B cell (primary cell): ENCODE measurements around the gene SLC2A1. TPM values are rescaled to one million over a fixed set of nuclear protein-coding genes. Genes with fewer than 3 reads are reported as not detected.
A peak's percentile ranks its signal among the peaks of the same experiment; 100 is the strongest.

ENCODE experiments used
- ATAC-seq: fragments of 200-7000 bp; cut with Tn5 transposase; one replicate; pipeline ENCODE4 v1.10.0; 2021; ENCODE audit warnings: low read depth, mild to moderate bottlenecking, moderate number of reproducible peaks, moderate library complexity
- CTCF ChIA-PET: fragments of 350-600 bp; sonication (Branson Sonifier 250); formaldehyde crosslinking; loops from one replicate; lab custom pipeline; 2021; ENCODE audit warnings: antibody characterized with exemption, inconsistent platforms; lab: Charles Lee
- POLR2A ChIA-PET: fragments of 350-600 bp; sonication (Branson Sonifier 250); formaldehyde crosslinking; loops from one replicate; lab custom pipeline; 2021; ENCODE audit warnings: antibody characterized with exemption; lab: Charles Lee
- DNase-seq: peaks from one replicate; pipeline ENCODE4 v3.0.0; 2013
- H2AFZ ChIP-seq: 2 replicates; pipeline ENCODE4 v1.6.1; 2012; ENCODE audit warnings: mild to moderate bottlenecking, low read depth, low read length; ENCODE audit not compliant: insufficient read depth, poor library complexity, severe bottlenecking
- H3K27ac ChIP-seq, 2 donors: 1 replicate in 1 of 2; 2 replicates in 1 of 2; pipeline ENCODE4 v1.5.1; 2012 to 2013; ENCODE audit warnings: low read length in 2 of 2, mild to moderate bottlenecking in 2 of 2, moderate library complexity in 1 of 2
- H3K27me3 ChIP-seq, 4 experiments: fragments of 200-600 bp in 1 of 4; sonication (generic) in 1 of 4; replicated peaks in 1 of 4; 1 replicate in 2 of 4; 2 replicates in 2 of 4; pipeline versions ENCODE4 v1.6.1 to v1.7.0; 2013 to 2016; ENCODE audit warnings: low read length in 3 of 4, mild to moderate bottlenecking in 2 of 4, mixed read lengths in 1 of 4, moderate library complexity in 1 of 4; ENCODE audit not compliant: insufficient read depth in 4 of 4, control insufficient read depth in 3 of 4; ENCODE audit errors: control extremely low read depth in 1 of 4
- H3K36me3 ChIP-seq, 2 experiments: replicated peaks in 1 of 2; 1 replicate in 1 of 2; 2 replicates in 1 of 2; pipeline versions ENCODE4 v1.6.1 to v1.7.1; 2013; ENCODE audit warnings: low read length in 1 of 2; ENCODE audit not compliant: insufficient read depth in 2 of 2, control insufficient read depth in 1 of 2; ENCODE audit errors: control extremely low read depth in 1 of 2, extremely low read depth in 1 of 2
- H3K4me1 ChIP-seq, 2 donors: fragments of 200-600 bp in 1 of 2; sonication (generic) in 1 of 2; 1 replicate in 1 of 2; 2 replicates in 1 of 2; pipeline versions ENCODE4 v1.5.1 to v1.6.1; 2013 to 2017; ENCODE audit warnings: low read length in 2 of 2; ENCODE audit not compliant: control insufficient read depth in 2 of 2, insufficient read depth in 2 of 2
- H3K4me2 ChIP-seq: replicated peaks from 2 replicates; pipeline ENCODE3; 2012; ENCODE audit warnings: mild to moderate bottlenecking, low read depth, low read length; ENCODE audit not compliant: poor library complexity, severe bottlenecking
- H3K4me3 ChIP-seq, 5 experiments: fragments of 200-600 bp in 1 of 5; sonication (generic) in 1 of 5; 1 replicate in 3 of 5; 2 replicates in 2 of 5; pipeline versions ENCODE4 v1.5.1 to v1.7.0; 2011 to 2016; ENCODE audit warnings: low read length in 4 of 5, mild to moderate bottlenecking in 4 of 5, low read depth in 2 of 5, control low read depth in 1 of 5, moderate library complexity in 1 of 5; ENCODE audit not compliant: insufficient read depth in 1 of 5; ENCODE audit errors: control extremely low read depth in 1 of 5, extremely low read depth in 1 of 5
- H3K79me2 ChIP-seq: fragments of 200-600 bp; sonication (generic); one replicate; pipeline ENCODE4 v1.6.0; 2016; ENCODE audit warnings: low read length; ENCODE audit not compliant: control insufficient read depth, insufficient read depth
- H3K9ac ChIP-seq: fragments of 200-600 bp; sonication (generic); 2 replicates; pipeline ENCODE4 v1.6.1; 2017; ENCODE audit warnings: mild to moderate bottlenecking, low read length, moderate library complexity
- H3K9me3 ChIP-seq, 3 donors: one replicate each; pipeline versions ENCODE4 v1.6.1 to v1.7.1; 2013; ENCODE audit warnings: low read length in 2 of 3; ENCODE audit not compliant: control insufficient read depth in 2 of 3, insufficient read depth in 1 of 3; ENCODE audit errors: control extremely low read depth in 1 of 3
- H4K20me1 ChIP-seq: 2 replicates; pipeline ENCODE4 v1.6.0; 2012; ENCODE audit warnings: mild to moderate bottlenecking, low read length; ENCODE audit not compliant: insufficient read depth, control insufficient read depth, poor library complexity, severe bottlenecking
- H3K27ac Mint-ChIP-seq: one replicate; pipeline ENCODE4 v1.8.0; 2021; ENCODE audit warnings: mixed read lengths
- H3K27me3 Mint-ChIP-seq: one replicate; pipeline ENCODE4 v1.8.0; 2021; ENCODE audit warnings: mixed read lengths
- H3K4me1 Mint-ChIP-seq: one replicate; pipeline ENCODE4 v1.8.0; 2021; ENCODE audit warnings: mixed read lengths
- H3K4me3 Mint-ChIP-seq: one replicate; pipeline ENCODE4 v1.8.0; 2021; ENCODE audit warnings: mixed read lengths
- H3K9me3 Mint-ChIP-seq: one replicate; pipeline ENCODE4 v1.8.0; 2022; ENCODE audit warnings: mixed read lengths; ENCODE audit not compliant: insufficient read depth
- EZH2 ChIP-seq: IDR thresholded peaks from 2 replicates; pipeline ENCODE4 v1.6.1; 2012; ENCODE audit warnings: borderline replicate concordance, low read depth, mild to moderate bottlenecking, moderate library complexity, low read length; ENCODE audit not compliant: insufficient read depth, poor library complexity, severe bottlenecking
- WGBS: methylation state at CpG from one replicate; pipeline ENCODE4 v1.1.5; 2013; ENCODE audit warnings: missing lambda C conversion rate; ENCODE audit not compliant: insufficient coverage; 5-methylcytosine and 5-hydroxymethylcytosine counted together
- intact Hi-C: fragments of 100-400 bp; cut with micrococcal nuclease; formaldehyde crosslinking; loops from one replicate; pipeline ENCODE4 v1.10.0; 2022
- polyA plus RNA-seq: library from polyadenylated mRNA; depleted of rRNA; stranded (reverse); fragments of >200 nt; gene quantifications from 2 replicates; pipeline ENCODE4 v1.2.3, GENCODE V29; 2012
- total RNA-seq, 2 donors: library from RNA; stranded (reverse); fragments of 120-200 nt in 1 of 2; gene quantifications; 1 replicate in 1 of 2; 2 replicates in 1 of 2; pipeline versions ENCODE4 v1.2.3 to v1.2.4, GENCODE V29; 2013 to 2022
- TF ChIP-seq, protein P1 (sequence below): fragments of 200-600 bp; IDR thresholded peaks from one replicate; pipeline ENCODE4 v1.8.0; 2022; ENCODE audit warnings: antibody characterized with exemption, mild to moderate bottlenecking

The SLC2A1 gene
- total and polyA plus RNA-seq, 2 donors (not counting 1 experiment from before 2014, with no cell fraction given): 223 to 240 TPM

DNA sequence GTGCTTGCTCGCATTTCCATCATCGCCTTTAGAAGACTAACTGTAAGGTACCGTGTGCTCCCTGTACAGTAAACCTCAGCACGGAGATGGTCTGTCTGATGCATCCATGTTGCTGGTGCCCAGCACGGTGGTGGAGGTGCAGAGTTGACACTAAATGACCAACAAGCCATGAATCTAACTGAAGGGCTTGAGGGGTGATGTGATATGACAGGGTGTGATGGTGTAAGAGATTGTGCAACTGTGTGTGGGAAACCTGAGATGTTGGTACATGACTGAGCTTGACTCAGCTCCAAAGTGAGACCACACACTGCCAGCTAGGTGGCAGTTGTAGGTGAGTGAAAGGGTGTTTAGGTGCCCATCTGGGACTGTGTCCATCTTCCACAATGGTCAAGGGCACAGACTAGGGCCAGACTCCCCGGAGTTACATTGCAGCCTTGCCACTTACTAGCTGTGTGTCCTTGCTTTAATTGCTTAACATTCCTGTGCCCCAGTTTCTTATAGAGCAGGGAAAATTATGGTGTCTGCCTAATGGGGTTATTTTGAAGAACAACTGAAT, 21.4 kb downstream of the SLC2A1 start:
- H3K4me2 ChIP-seq: peak overlapping the region; percentile 79
- no peak for ATAC-seq
- H3K4me1 ChIP-seq: peaks cover 98 to 100% of the 10 kb centered on the region in 2 donors
- no peak for TF ChIP-seq EZH2
- TF ChIP-seq, protein P1, sequence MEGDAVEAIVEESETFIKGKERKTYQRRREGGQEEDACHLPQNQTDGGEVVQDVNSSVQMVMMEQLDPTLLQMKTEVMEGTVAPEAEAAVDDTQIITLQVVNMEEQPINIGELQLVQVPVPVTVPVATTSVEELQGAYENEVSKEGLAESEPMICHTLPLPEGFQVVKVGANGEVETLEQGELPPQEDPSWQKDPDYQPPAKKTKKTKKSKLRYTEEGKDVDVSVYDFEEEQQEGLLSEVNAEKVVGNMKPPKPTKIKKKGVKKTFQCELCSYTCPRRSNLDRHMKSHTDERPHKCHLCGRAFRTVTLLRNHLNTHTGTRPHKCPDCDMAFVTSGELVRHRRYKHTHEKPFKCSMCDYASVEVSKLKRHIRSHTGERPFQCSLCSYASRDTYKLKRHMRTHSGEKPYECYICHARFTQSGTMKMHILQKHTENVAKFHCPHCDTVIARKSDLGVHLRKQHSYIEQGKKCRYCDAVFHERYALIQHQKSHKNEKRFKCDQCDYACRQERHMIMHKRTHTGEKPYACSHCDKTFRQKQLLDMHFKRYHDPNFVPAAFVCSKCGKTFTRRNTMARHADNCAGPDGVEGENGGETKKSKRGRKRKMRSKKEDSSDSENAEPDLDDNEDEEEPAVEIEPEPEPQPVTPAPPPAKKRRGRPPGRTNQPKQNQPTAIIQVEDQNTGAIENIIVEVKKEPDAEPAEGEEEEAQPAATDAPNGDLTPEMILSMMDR: no peak
- CTCF ChIA-PET: interaction anchor here (1.1 to 6.0 kb wide), 5 partner anchors 10 to 24 kb away, joined by 3 to 121 read pairs (median 6); no protein-coding TSS in a partner anchor
- Mint-ChIP-seq H3K9me3 (no peaks in the 10 kb centered on the region), H3K27ac (peak overlapping the region; percentile 97), H3K4me1 (peaks cover 98% of the 10 kb centered on the region), H3K4me3 (peak overlapping the region; percentile 61), H3K27me3 (no peaks in the 10 kb centered on the region)
- peaks cover 3 to 83% of the 10 kb centered on the region in 2 experiments for H3K36me3 ChIP-seq
- no peak overlapping the region for H3K4me3 ChIP-seq
- DNase-seq: no peak
- peak overlapping the region; percentile 87 to 97 for H3K27ac ChIP-seq
- no peaks in the 10 kb centered on the region for H3K27me3 ChIP-seq
- H2AFZ ChIP-seq: no peak overlapping the region
- intact Hi-C loops: no loop called here
- no peak overlapping the region for H3K9ac ChIP-seq
- WGBS: 96% methylated on average over 5 of the region's 6 CpGs
- H3K79me2 ChIP-seq: peaks cover 93% of the 10 kb centered on the region
- no peaks in the 10 kb centered on the region for H3K9me3 ChIP-seq
- peaks cover 68% of the 10 kb centered on the region for H4K20me1 ChIP-seq
- POLR2A ChIA-PET: interaction anchor here (0.8 to 5.2 kb wide), 4 partner anchors 8 to 15 kb away, joined by 3 to 179 read pairs (median 4); partner anchors contain the start of gene SLC2A1
